GM18526 (cell line): ENCODE results near the gene PPP1R12B.

ENCODE experiments used
- POLR2A ChIP-seq: IDR thresholded peaks from 3 replicates; pipeline ENCODE4 v1.6.1; 2011; ENCODE audit not compliant: insufficient read length; ENCODE audit errors: extremely low read depth

PPP1R12B gene

GRCh38 chr1:202638019-202638700 is 289.7 kb downstream of the PPP1R12B start:
- TF ChIP-seq POLR2A: no peak

DNA sequence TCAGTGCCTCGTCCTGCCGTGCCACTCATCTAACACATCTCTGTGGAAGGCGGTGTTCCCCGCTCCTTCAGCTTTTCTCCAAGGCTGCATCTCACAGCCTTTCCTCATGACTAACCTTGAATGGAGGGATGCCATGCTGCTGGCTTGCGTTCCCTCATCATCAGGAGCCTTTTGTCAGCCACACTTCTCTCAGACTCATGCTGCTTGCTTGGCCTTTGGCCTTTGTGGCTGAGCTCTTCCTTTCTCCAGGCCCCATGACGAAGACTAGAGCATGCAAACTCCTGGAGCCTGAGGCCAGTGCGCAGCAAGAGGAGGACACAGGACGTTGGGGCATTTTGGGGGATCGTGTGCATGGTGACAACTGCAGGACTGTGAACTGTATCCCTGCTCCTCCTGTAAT is 291.0 kb downstream of the PPP1R12B start:
- no peak for TF ChIP-seq POLR2A

- TF ChIP-seq POLR2A: no peak
These were observed 293.7 kb downstream of the PPP1R12B start for GRCh38 chr1:202642212-202642611.
